Endometrial microvascular endothelial cells (primary cell): ENCODE measurements around the gene CALCB. TPM values are rescaled to one million over a fixed set of nuclear protein-coding genes. Genes with fewer than 3 reads are reported as not detected.

Experiments
- in situ Hi-C: cut with HindIII; loops from 2 replicates; pipeline ENCODE4 v1.10.0; 2017; ENCODE audit warnings: low sequenced_read_pairs, low pct_unique_long_range_greater_than_20kb; ENCODE audit errors: inconsistent ontology term
- total RNA-seq: library from RNA; depleted of rRNA; stranded (reverse); fragments of >200 nt; gene quantifications from one replicate; pipeline ENCODE4 v1.2.3, GENCODE V29; 2015; ENCODE audit errors: inconsistent ontology term

Gene CALCB
- total RNA-seq, 1 donor from 2014 or later = not detected

GRCh38 chr11:15071556-15072255 is 1.7 kb upstream of the CALCB start:
- in situ Hi-C loops = no loop called here

GRCh38 chr11:15072551-15073143 is 746 bp upstream of the CALCB start:
- in situ Hi-C loops = no loop called here

- in situ Hi-C loops = no loop called here
Observed at GRCh38 chr11:15074206-15075161, 1.1 kb downstream of the CALCB start.

- in situ Hi-C loops = no loop called here
Observed at GRCh38 chr11:15075162-15075526, 1.8 kb downstream of the CALCB start.

- in situ Hi-C loops = no loop called here
Observed at GRCh38 chr11:15091175-15091574, 17.8 kb downstream of the CALCB start.

GRCh38 chr11:15091625-15092024 is 18.2 kb downstream of the CALCB start:
- in situ Hi-C loops = no loop called here

GRCh38 chr11:15093432-15093831 is 20.0 kb downstream of the CALCB start:
- in situ Hi-C loops = no loop called here

- in situ Hi-C loops = no loop called here
Observed at GRCh38 chr11:15095736-15096228, 22.4 kb downstream of the CALCB start.

GRCh38 chr11:15097411-15097810 is 24.0 kb downstream of the CALCB start:
- in situ Hi-C loops = no loop called here

- in situ Hi-C loops = no loop called here
Observed at GRCh38 chr11:15099267-15099666, 25.9 kb downstream of the CALCB start.

- in situ Hi-C loops = no loop called here
Observed at GRCh38 chr11:15101072-15101709, 27.8 kb downstream of the CALCB start.

GRCh38 chr11:15104166-15104565 is 30.8 kb downstream of the CALCB start:
- in situ Hi-C loops = no loop called here

GRCh38 chr11:15106201-15106965 is 33.0 kb downstream of the CALCB start:
- in situ Hi-C loops = no loop called here

- in situ Hi-C loops = no loop called here
Observed at GRCh38 chr11:15107730-15108515, 34.5 kb downstream of the CALCB start.

- in situ Hi-C loops = no loop called here
Observed at GRCh38 chr11:15108592-15109130, 35.3 kb downstream of the CALCB start.

GRCh38 chr11:15109602-15110001 is 36.2 kb downstream of the CALCB start:
- in situ Hi-C loops = no loop called here

GRCh38 chr11:15111215-15111614 is 37.8 kb downstream of the CALCB start:
- in situ Hi-C loops = no loop called here
